K562 (cell line): Measurements from ENCODE around the gene HHIPL1. TPM values are rescaled to one million over a fixed set of nuclear protein-coding genes. Genes with fewer than 3 reads are reported as not detected.

ENCODE experiments used
- CREB1 ChIP-seq, 2 experiments: sonication (generic) in 1 of 2; formaldehyde crosslinking in 1 of 2; IDR thresholded peaks; 2 replicates each; pipeline versions ENCODE4 v1.6.1 to v1.8.0; 2012 to 2022; ENCODE audit warnings: inconsistent platforms in 1 of 2, mild to moderate bottlenecking in 1 of 2, missing genetic modification reagents in 1 of 2, moderate library complexity in 1 of 2
- CTBP1 ChIP-seq: fragments of 450-650 bp; IDR thresholded peaks from 2 replicates; pipeline ENCODE4 v1.6.1; 2016; ENCODE audit warnings: borderline replicate concordance
- DMBX1 ChIP-seq: fragments of 250-450 bp; sonication (Bioruptor Pico); IDR thresholded peaks from 2 replicates; pipeline ENCODE4 v1.8.0; 2022; ENCODE audit warnings: inconsistent platforms, mild to moderate bottlenecking, moderate library complexity, borderline replicate concordance
- IRF2 ChIP-seq: sonication (generic); formaldehyde crosslinking; IDR thresholded peaks from 2 replicates; pipeline ENCODE4 v1.8.1; 2022; ENCODE audit warnings: mild to moderate bottlenecking, missing genetic modification reagents
- KDM2B ChIP-seq: fragments of 250-450 bp; sonication (Bioruptor Pico); IDR thresholded peaks from 2 replicates; pipeline ENCODE4 v1.8.0; 2021; ENCODE audit warnings: mild to moderate bottlenecking, moderate library complexity
- MAZ ChIP-seq, 2 experiments: fragments of 450-650 bp in 1 of 2; sonication (generic) in 1 of 2; formaldehyde crosslinking; IDR thresholded peaks in 1 of 2; conservative IDR thresholded peaks in 1 of 2; 2 replicates each; pipeline versions ENCODE4 v1.4.0 to v1.5.0; 2020; ENCODE audit warnings: mild to moderate bottlenecking in 1 of 2, missing genetic modification reagents in 1 of 2
- ZNF232 ChIP-seq: sonication (generic); formaldehyde crosslinking; IDR thresholded peaks from 2 replicates; pipeline ENCODE4 v1.8.0; 2022; ENCODE audit warnings: mild to moderate bottlenecking, missing genetic modification reagents
- ZNF263 ChIP-seq: sonication (generic); formaldehyde crosslinking; IDR thresholded peaks from 2 replicates; pipeline ENCODE4 v1.8.0; 2022; ENCODE audit warnings: mild to moderate bottlenecking, missing genetic modification reagents, borderline replicate concordance
- polyA plus RNA-seq, 8 experiments: library from polyadenylated mRNA; depleted of rRNA in 4 of 8; stranded (reverse) in 5 of 8; unstranded in 3 of 8; fragments of >200 nt; fragmentation: Nextera tagmentation in 2 of 8; fragmentation: Illumina TruSeq in 1 of 8; extraction: Ambion mirVana in 2 of 8; extraction: Trizol in 1 of 8; gene quantifications; 2 replicates each; pipeline versions ENCODE4 v1.2.1 to v1.2.3, GENCODE V29; 2011 to 2014; ENCODE audit warnings: inconsistent platforms in 1 of 8, missing spikeins in 1 of 8
- total RNA-seq, 7 experiments: library from RNA; depleted of rRNA in 6 of 7; stranded (reverse); fragments of >200 nt in 6 of 7; fragmentation: Illumina TruSeq in 2 of 7; extraction: Trizol in 2 of 7; gene quantifications; 2 replicates each; pipeline versions ENCODE4 v1.2.1 to v1.2.3, GENCODE V29; 2011 to 2021; ENCODE audit warnings: low replicate concordance in 1 of 7
- TF ChIP-seq, protein P1 (sequence below), 2 experiments: fragments of 450-650 bp in 1 of 2; sonication (generic) in 1 of 2; formaldehyde crosslinking; conservative IDR thresholded peaks; 2 replicates each; pipeline versions ENCODE4 v1.4.0 to v1.8.1; 2020 to 2022; ENCODE audit warnings: mild to moderate bottlenecking in 1 of 2, missing genetic modification reagents in 1 of 2
- TF ChIP-seq, protein P2 (sequence below): conservative IDR thresholded peaks from 2 replicates; pipeline ENCODE4 v1.6.1; 2011; ENCODE audit warnings: low read depth, mild to moderate bottlenecking, low read length; ENCODE audit not compliant: control insufficient read depth
- TF ChIP-seq, protein P3 (sequence below), 2 experiments: IDR thresholded peaks; 2 replicates each; pipeline ENCODE4 v1.6.1; 2011; ENCODE audit warnings: borderline replicate concordance in 1 of 2, control low read depth in 1 of 2, low read depth in 1 of 2, low read length in 1 of 2, mild to moderate bottlenecking in 1 of 2, mixed read lengths in 1 of 2, moderate library complexity in 1 of 2; ENCODE audit not compliant: insufficient read depth in 1 of 2, insufficient read length in 1 of 2, poor library complexity in 1 of 2, severe bottlenecking in 1 of 2; ENCODE audit errors: extremely low read depth in 1 of 2
- TF ChIP-seq, protein P4 (sequence below): fragments of 450-650 bp; IDR thresholded peaks from 2 replicates; pipeline ENCODE4 v1.6.1; 2014; ENCODE audit warnings: low read depth, mild to moderate bottlenecking, moderate library complexity, borderline replicate concordance
- TF ChIP-seq, protein P5 (sequence below): sonication (generic); formaldehyde crosslinking; IDR thresholded peaks from 2 replicates; pipeline ENCODE4 v1.8.1; 2023; ENCODE audit warnings: mild to moderate bottlenecking, missing genetic modification reagents

Gene HHIPL1
- total and polyA plus RNA-seq, 9 of the 15 experiments (the other 6 are each of a cell fraction or from before 2014, with no cell fraction given) = not detected

DNA sequence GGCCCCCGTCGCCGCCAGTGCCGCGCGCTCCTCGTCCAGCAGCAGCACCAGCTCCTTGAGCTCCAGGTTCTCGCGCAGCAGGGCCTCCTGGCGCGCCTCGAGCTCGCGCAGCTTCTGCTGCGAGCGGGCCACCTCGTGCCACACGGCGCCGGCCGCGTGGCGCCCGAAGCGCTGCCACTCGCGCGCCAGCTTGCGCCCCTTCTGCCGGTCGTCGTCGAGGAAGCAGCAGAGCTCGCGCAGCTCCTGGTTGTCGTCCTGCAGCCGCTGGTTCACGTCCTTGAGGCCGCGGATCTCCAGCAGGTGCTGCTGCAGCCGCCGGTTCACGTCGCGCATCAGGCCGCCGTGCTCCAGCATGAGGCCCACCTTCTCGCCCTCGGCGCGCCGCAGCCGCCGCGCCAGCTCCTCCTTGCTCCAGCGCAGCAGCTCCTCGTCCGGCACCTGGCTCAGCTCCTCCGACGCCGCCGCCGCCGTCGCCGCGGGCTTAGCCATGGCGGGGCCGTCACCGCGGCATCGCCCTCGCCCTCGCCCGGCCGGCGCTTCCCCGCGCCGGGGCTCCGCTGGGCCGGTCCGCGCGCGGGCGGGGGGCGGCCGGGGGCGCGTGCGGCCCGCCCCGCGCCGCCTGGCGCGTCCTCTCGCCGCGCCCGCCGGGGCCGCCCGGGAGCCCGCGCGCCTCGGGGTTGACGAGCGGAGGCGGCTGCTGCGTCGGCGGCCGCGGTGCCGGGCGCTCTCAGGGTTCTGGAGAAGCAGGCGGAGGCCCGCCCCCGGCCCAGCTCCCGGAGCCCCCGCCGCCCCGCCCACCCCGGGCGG, 41.3 kb upstream of the HHIPL1 start, which contains the start of gene CCDC85C (continued):
- TF ChIP-seq, protein P1, sequence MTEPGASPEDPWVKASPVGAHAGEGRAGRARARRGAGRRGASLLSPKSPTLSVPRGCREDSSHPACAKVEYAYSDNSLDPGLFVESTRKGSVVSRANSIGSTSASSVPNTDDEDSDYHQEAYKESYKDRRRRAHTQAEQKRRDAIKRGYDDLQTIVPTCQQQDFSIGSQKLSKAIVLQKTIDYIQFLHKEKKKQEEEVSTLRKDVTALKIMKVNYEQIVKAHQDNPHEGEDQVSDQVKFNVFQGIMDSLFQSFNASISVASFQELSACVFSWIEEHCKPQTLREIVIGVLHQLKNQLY (CRISPR knock-in tag; conservative IDR thresholded peaks at IDR 0.05) = no peak
- TF ChIP-seq DMBX1 (CRISPR knock-in tag) = 0 out of 2 replicates have a peak, but pooled peaks have one; percentile 34
- TF ChIP-seq, protein P2, sequence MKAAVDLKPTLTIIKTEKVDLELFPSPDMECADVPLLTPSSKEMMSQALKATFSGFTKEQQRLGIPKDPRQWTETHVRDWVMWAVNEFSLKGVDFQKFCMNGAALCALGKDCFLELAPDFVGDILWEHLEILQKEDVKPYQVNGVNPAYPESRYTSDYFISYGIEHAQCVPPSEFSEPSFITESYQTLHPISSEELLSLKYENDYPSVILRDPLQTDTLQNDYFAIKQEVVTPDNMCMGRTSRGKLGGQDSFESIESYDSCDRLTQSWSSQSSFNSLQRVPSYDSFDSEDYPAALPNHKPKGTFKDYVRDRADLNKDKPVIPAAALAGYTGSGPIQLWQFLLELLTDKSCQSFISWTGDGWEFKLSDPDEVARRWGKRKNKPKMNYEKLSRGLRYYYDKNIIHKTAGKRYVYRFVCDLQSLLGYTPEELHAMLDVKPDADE = 0 out of 2 replicates have a peak, but pooled peaks have one; percentile 21
- 0 out of 2 replicates have a peak, but pooled peaks have one; percentile 77 for TF ChIP-seq IRF2
- TF ChIP-seq, protein P3, sequence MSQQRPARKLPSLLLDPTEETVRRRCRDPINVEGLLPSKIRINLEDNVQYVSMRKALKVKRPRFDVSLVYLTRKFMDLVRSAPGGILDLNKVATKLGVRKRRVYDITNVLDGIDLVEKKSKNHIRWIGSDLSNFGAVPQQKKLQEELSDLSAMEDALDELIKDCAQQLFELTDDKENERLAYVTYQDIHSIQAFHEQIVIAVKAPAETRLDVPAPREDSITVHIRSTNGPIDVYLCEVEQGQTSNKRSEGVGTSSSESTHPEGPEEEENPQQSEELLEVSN (IDR thresholded peaks at IDR 0.05; ENCODE audit: borderline replicate concordance in 1 of 2, extremely low read depth in 1 of 2, insufficient read depth in 1 of 2, insufficient read length in 1 of 2, low read depth in 1 of 2, low read length in 1 of 2, poor library complexity in 1 of 2, severe bottlenecking in 1 of 2) = peak; percentile 95 to 98
- TF ChIP-seq, protein P4, sequence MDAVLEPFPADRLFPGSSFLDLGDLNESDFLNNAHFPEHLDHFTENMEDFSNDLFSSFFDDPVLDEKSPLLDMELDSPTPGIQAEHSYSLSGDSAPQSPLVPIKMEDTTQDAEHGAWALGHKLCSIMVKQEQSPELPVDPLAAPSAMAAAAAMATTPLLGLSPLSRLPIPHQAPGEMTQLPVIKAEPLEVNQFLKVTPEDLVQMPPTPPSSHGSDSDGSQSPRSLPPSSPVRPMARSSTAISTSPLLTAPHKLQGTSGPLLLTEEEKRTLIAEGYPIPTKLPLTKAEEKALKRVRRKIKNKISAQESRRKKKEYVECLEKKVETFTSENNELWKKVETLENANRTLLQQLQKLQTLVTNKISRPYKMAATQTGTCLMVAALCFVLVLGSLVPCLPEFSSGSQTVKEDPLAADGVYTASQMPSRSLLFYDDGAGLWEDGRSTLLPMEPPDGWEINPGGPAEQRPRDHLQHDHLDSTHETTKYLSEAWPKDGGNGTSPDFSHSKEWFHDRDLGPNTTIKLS = peak; percentile 83; the same call in 1 of the 2 replicates
- TF ChIP-seq KDM2B = 0 out of 2 replicates have a peak, but pooled peaks have one; percentile 11
- TF ChIP-seq ZNF232 (CRISPR knock-in tag) = peak; percentile 94
- 0 out of 2 replicates have a peak, but pooled peaks have one; percentile 29 for TF ChIP-seq CREB1 (IDR thresholded peaks at IDR 0.05)
- peak; percentile 48 for TF ChIP-seq CREB1 (CRISPR knock-in tag; IDR thresholded peaks at IDR 0.05)
- TF ChIP-seq, protein P5, sequence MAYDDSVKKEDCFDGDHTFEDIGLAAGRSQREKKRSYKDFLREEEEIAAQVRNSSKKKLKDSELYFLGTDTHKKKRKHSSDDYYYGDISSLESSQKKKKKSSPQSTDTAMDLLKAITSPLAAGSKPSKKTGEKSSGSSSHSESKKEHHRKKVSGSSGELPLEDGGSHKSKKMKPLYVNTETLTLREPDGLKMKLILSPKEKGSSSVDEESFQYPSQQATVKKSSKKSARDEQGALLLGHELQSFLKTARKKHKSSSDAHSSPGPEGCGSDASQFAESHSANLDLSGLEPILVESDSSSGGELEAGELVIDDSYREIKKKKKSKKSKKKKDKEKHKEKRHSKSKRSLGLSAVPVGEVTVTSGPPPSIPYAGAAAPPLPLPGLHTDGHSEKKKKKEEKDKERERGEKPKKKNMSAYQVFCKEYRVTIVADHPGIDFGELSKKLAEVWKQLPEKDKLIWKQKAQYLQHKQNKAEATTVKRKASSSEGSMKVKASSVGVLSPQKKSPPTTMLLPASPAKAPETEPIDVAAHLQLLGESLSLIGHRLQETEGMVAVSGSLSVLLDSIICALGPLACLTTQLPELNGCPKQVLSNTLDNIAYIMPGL (CRISPR knock-in tag) = no peak; the same call in 1 of the 2 replicates
- peak in 1 of 2 experiments; percentile 59; a peak in 3 of 4 replicates for TF ChIP-seq MAZ (CRISPR knock-in tag; conservative IDR thresholded peaks at IDR 0.05 in 1 of 2, IDR thresholded peaks at IDR 0.05 in 1 of 2)
- peak; percentile 39; the same call in 1 of the 2 replicates for TF ChIP-seq CTBP1
- peak; percentile 64 for TF ChIP-seq ZNF263 (CRISPR knock-in tag)
